Loucy (cell line): ENCODE measurements around the gene TARBP1.

Experiments
- EZH2phosphoT487 ChIP-seq: fragments of 200-600 bp; IDR thresholded peaks from 2 replicates; pipeline ENCODE4 v1.6.1; 2018; ENCODE audit warnings: antibody characterized with exemption, mild to moderate bottlenecking, moderate library complexity, borderline replicate concordance
- TF ChIP-seq, protein P1 (sequence below): fragments of 200-600 bp; sonication (generic); conservative IDR thresholded peaks from 2 replicates; pipeline ENCODE4 v1.5.1; 2014; ENCODE audit warnings: mild to moderate bottlenecking, antibody characterized with exemption, low read length

DNA sequence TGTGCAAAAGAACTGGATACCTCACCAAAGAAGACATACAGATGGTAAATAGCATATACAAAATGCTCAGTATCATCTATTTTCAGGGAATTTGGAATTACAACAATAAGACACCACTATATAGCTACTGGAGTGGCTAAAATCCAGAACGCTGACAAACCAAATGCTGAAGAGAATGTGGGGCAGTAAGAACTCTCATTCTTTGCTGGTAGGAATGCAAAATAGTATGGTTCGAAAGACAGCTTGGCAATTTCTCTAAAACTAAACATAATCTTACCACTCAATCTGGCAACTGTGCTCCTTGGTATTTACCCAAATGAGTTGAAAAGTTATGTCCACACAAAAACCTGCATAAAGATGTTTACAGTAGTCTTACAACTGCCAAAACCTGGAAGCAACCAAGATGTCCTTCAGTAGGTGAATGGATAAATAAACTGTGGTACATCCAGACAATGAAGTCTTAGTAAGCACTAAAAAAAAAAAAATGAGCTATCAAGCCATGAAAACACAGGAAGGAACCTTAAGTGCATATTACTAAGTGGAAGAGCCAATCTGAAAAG lies 26.5 kb downstream of the TARBP1 start:
- TF ChIP-seq, protein P1, sequence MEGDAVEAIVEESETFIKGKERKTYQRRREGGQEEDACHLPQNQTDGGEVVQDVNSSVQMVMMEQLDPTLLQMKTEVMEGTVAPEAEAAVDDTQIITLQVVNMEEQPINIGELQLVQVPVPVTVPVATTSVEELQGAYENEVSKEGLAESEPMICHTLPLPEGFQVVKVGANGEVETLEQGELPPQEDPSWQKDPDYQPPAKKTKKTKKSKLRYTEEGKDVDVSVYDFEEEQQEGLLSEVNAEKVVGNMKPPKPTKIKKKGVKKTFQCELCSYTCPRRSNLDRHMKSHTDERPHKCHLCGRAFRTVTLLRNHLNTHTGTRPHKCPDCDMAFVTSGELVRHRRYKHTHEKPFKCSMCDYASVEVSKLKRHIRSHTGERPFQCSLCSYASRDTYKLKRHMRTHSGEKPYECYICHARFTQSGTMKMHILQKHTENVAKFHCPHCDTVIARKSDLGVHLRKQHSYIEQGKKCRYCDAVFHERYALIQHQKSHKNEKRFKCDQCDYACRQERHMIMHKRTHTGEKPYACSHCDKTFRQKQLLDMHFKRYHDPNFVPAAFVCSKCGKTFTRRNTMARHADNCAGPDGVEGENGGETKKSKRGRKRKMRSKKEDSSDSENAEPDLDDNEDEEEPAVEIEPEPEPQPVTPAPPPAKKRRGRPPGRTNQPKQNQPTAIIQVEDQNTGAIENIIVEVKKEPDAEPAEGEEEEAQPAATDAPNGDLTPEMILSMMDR, result no peak
- TF ChIP-seq EZH2phosphoT487, result no peak
